B cell (primary cell): Measurements from ENCODE around the gene EPC1. TPM values are rescaled to one million over a fixed set of nuclear protein-coding genes. Genes with fewer than 3 reads are reported as not detected.

Experiments
- ATAC-seq: fragments of 200-7000 bp; cut with Tn5 transposase; one replicate; pipeline ENCODE4 v1.10.0; 2021; ENCODE audit warnings: low read depth, mild to moderate bottlenecking, moderate number of reproducible peaks, moderate library complexity
- CTCF ChIA-PET: fragments of 350-600 bp; sonication (Branson Sonifier 250); formaldehyde crosslinking; loops from one replicate; lab custom pipeline; 2021; ENCODE audit warnings: antibody characterized with exemption, inconsistent platforms; lab: Charles Lee
- POLR2A ChIA-PET: fragments of 350-600 bp; sonication (Branson Sonifier 250); formaldehyde crosslinking; loops from one replicate; lab custom pipeline; 2021; ENCODE audit warnings: antibody characterized with exemption; lab: Charles Lee
- DNase-seq: peaks from one replicate; pipeline ENCODE4 v3.0.0; 2013
- H2AFZ ChIP-seq: 2 replicates; pipeline ENCODE4 v1.6.1; 2012; ENCODE audit warnings: mild to moderate bottlenecking, low read depth, low read length; ENCODE audit not compliant: insufficient read depth, poor library complexity, severe bottlenecking
- H3K27ac ChIP-seq, 2 donors: 1 replicate in 1 of 2; 2 replicates in 1 of 2; pipeline ENCODE4 v1.5.1; 2012 to 2013; ENCODE audit warnings: low read length in 2 of 2, mild to moderate bottlenecking in 2 of 2, moderate library complexity in 1 of 2
- H3K27me3 ChIP-seq, 4 experiments: fragments of 200-600 bp in 1 of 4; sonication (generic) in 1 of 4; replicated peaks in 1 of 4; 1 replicate in 2 of 4; 2 replicates in 2 of 4; pipeline versions ENCODE4 v1.6.1 to v1.7.0; 2013 to 2016; ENCODE audit warnings: low read length in 3 of 4, mild to moderate bottlenecking in 2 of 4, mixed read lengths in 1 of 4, moderate library complexity in 1 of 4; ENCODE audit not compliant: insufficient read depth in 4 of 4, control insufficient read depth in 3 of 4; ENCODE audit errors: control extremely low read depth in 1 of 4
- H3K36me3 ChIP-seq, 2 experiments: replicated peaks in 1 of 2; 1 replicate in 1 of 2; 2 replicates in 1 of 2; pipeline versions ENCODE4 v1.6.1 to v1.7.1; 2013; ENCODE audit warnings: low read length in 1 of 2; ENCODE audit not compliant: insufficient read depth in 2 of 2, control insufficient read depth in 1 of 2; ENCODE audit errors: control extremely low read depth in 1 of 2, extremely low read depth in 1 of 2
- H3K4me1 ChIP-seq, 2 donors: fragments of 200-600 bp in 1 of 2; sonication (generic) in 1 of 2; 1 replicate in 1 of 2; 2 replicates in 1 of 2; pipeline versions ENCODE4 v1.5.1 to v1.6.1; 2013 to 2017; ENCODE audit warnings: low read length in 2 of 2; ENCODE audit not compliant: control insufficient read depth in 2 of 2, insufficient read depth in 2 of 2
- H3K4me2 ChIP-seq: replicated peaks from 2 replicates; pipeline ENCODE3; 2012; ENCODE audit warnings: mild to moderate bottlenecking, low read depth, low read length; ENCODE audit not compliant: poor library complexity, severe bottlenecking
- H3K4me3 ChIP-seq, 5 experiments: fragments of 200-600 bp in 1 of 5; sonication (generic) in 1 of 5; 1 replicate in 3 of 5; 2 replicates in 2 of 5; pipeline versions ENCODE4 v1.5.1 to v1.7.0; 2011 to 2016; ENCODE audit warnings: low read length in 4 of 5, mild to moderate bottlenecking in 4 of 5, low read depth in 2 of 5, control low read depth in 1 of 5, moderate library complexity in 1 of 5; ENCODE audit not compliant: insufficient read depth in 1 of 5; ENCODE audit errors: control extremely low read depth in 1 of 5, extremely low read depth in 1 of 5
- H3K79me2 ChIP-seq: fragments of 200-600 bp; sonication (generic); one replicate; pipeline ENCODE4 v1.6.0; 2016; ENCODE audit warnings: low read length; ENCODE audit not compliant: control insufficient read depth, insufficient read depth
- H3K9ac ChIP-seq: fragments of 200-600 bp; sonication (generic); 2 replicates; pipeline ENCODE4 v1.6.1; 2017; ENCODE audit warnings: mild to moderate bottlenecking, low read length, moderate library complexity
- H3K9me3 ChIP-seq, 3 donors: one replicate each; pipeline versions ENCODE4 v1.6.1 to v1.7.1; 2013; ENCODE audit warnings: low read length in 2 of 3; ENCODE audit not compliant: control insufficient read depth in 2 of 3, insufficient read depth in 1 of 3; ENCODE audit errors: control extremely low read depth in 1 of 3
- H4K20me1 ChIP-seq: 2 replicates; pipeline ENCODE4 v1.6.0; 2012; ENCODE audit warnings: mild to moderate bottlenecking, low read length; ENCODE audit not compliant: insufficient read depth, control insufficient read depth, poor library complexity, severe bottlenecking
- H3K27ac Mint-ChIP-seq: one replicate; pipeline ENCODE4 v1.8.0; 2021; ENCODE audit warnings: mixed read lengths
- H3K27me3 Mint-ChIP-seq: one replicate; pipeline ENCODE4 v1.8.0; 2021; ENCODE audit warnings: mixed read lengths
- H3K4me1 Mint-ChIP-seq: one replicate; pipeline ENCODE4 v1.8.0; 2021; ENCODE audit warnings: mixed read lengths
- H3K4me3 Mint-ChIP-seq: one replicate; pipeline ENCODE4 v1.8.0; 2021; ENCODE audit warnings: mixed read lengths
- H3K9me3 Mint-ChIP-seq: one replicate; pipeline ENCODE4 v1.8.0; 2022; ENCODE audit warnings: mixed read lengths; ENCODE audit not compliant: insufficient read depth
- CTCF ChIP-seq: fragments of 200-600 bp; IDR thresholded peaks from one replicate; pipeline ENCODE4 v1.8.0; 2022; ENCODE audit warnings: antibody characterized with exemption, mild to moderate bottlenecking
- EZH2 ChIP-seq: IDR thresholded peaks from 2 replicates; pipeline ENCODE4 v1.6.1; 2012; ENCODE audit warnings: borderline replicate concordance, low read depth, mild to moderate bottlenecking, moderate library complexity, low read length; ENCODE audit not compliant: insufficient read depth, poor library complexity, severe bottlenecking
- WGBS: methylation state at CpG from one replicate; pipeline ENCODE4 v1.1.5; 2013; ENCODE audit warnings: missing lambda C conversion rate; ENCODE audit not compliant: insufficient coverage; 5-methylcytosine and 5-hydroxymethylcytosine counted together
- intact Hi-C: fragments of 100-400 bp; cut with micrococcal nuclease; formaldehyde crosslinking; loops from one replicate; pipeline ENCODE4 v1.10.0; 2022
- polyA plus RNA-seq: library from polyadenylated mRNA; depleted of rRNA; stranded (reverse); fragments of >200 nt; gene quantifications from 2 replicates; pipeline ENCODE4 v1.2.3, GENCODE V29; 2012
- total RNA-seq, 2 donors: library from RNA; stranded (reverse); fragments of 120-200 nt in 1 of 2; gene quantifications; 1 replicate in 1 of 2; 2 replicates in 1 of 2; pipeline versions ENCODE4 v1.2.3 to v1.2.4, GENCODE V29; 2013 to 2022

EPC1 gene
- total and polyA plus RNA-seq, 2 donors (not counting 1 experiment from before 2014, with no cell fraction given) = 120 to 220 TPM

- peaks cover 87% of the 10 kb centered on the region for H4K20me1 ChIP-seq
- intact Hi-C loops = loop anchor here (2.0 to 5.0 kb wide), 3 partner anchors 13 to 39 kb away; partner anchors contain the start of gene EPC1
- peaks cover 90% of the 10 kb centered on the region for H3K4me1 Mint-ChIP-seq
- TF ChIP-seq EZH2 = no peak
- TF ChIP-seq CTCF = no peak
- ChIA-PET POLR2A (no interaction called here), CTCF (no interaction called here)
- H2AFZ ChIP-seq = no peak overlapping the region
- peaks cover 74 to 89% of the 10 kb centered on the region in 2 donors for H3K4me1 ChIP-seq
- no peaks in the 10 kb centered on the region for H3K9me3 ChIP-seq
- H3K4me3 Mint-ChIP-seq = peak overlapping the region; percentile 38
- DNase-seq (no peak), ATAC-seq (no peak)
- no peaks in the 10 kb centered on the region for H3K27me3 Mint-ChIP-seq
- H3K27ac Mint-ChIP-seq = no peak overlapping the region
- H3K4me3 ChIP-seq = no peak overlapping the region
- peaks cover 1 to 13% of the 10 kb centered on the region in 2 experiments for H3K36me3 ChIP-seq
- no peaks in the 10 kb centered on the region for H3K27me3 ChIP-seq
- no peaks in the 10 kb centered on the region for H3K9me3 Mint-ChIP-seq
- peak overlapping the region; percentile 43 for H3K4me2 ChIP-seq
- no peak overlapping the region for H3K9ac ChIP-seq
- peaks cover 100% of the 10 kb centered on the region for H3K79me2 ChIP-seq
- peak overlapping the region in 1 of 2 donors; percentile 73 for H3K27ac ChIP-seq
Measured at GRCh38 chr10:32331606-32332005, 15.4 kb downstream of the EPC1 start.

- Histone ChIP-seq H2AFZ (no peak overlapping the region), H4K20me1 (peaks cover 87% of the 10 kb centered on the region), H3K79me2 (peaks cover 100% of the 10 kb centered on the region), H3K9me3 (no peaks in the 10 kb centered on the region), H3K4me3 (no peak overlapping the region), H3K27ac (peak overlapping the region in 1 of 2 donors; percentile 49), H3K36me3 (peaks cover 1 to 13% of the 10 kb centered on the region in 2 experiments), H3K9ac (no peak overlapping the region), H3K4me1 (peaks cover 70 to 92% of the 10 kb centered on the region in 2 donors), H3K4me2 (peak overlapping the region; percentile 1), H3K27me3 (no peaks in the 10 kb centered on the region)
- POLR2A ChIA-PET = no interaction called here
- DNase-seq = no peak
- no CpG with 5 or more reads among the region's 2 CpGs for WGBS
- no peak for TF ChIP-seq CTCF
- TF ChIP-seq EZH2 = no peak
- H3K4me1 Mint-ChIP-seq = peaks cover 92% of the 10 kb centered on the region
- CTCF ChIA-PET = interaction anchor here (0.7 to 1.9 kb wide), 4 partner anchors 15 to 30 kb away, joined by 3 to 13 read pairs (median 4); no protein-coding TSS in a partner anchor
- H3K27ac Mint-ChIP-seq = peak overlapping the region; percentile 51
- no peak for ATAC-seq
- H3K27me3 Mint-ChIP-seq = no peaks in the 10 kb centered on the region
- H3K4me3 Mint-ChIP-seq = peak overlapping the region; percentile 14
- intact Hi-C loops = loop anchor here (5.0 kb wide), 1 partner anchor 38 kb away; no protein-coding TSS in a partner anchor
- no peaks in the 10 kb centered on the region for H3K9me3 Mint-ChIP-seq
Measured at GRCh38 chr10:32330214-32330613, 16.7 kb downstream of the EPC1 start.
